ENCODE results near the gene CHMP1A.

CHMP1A gene

DNA sequence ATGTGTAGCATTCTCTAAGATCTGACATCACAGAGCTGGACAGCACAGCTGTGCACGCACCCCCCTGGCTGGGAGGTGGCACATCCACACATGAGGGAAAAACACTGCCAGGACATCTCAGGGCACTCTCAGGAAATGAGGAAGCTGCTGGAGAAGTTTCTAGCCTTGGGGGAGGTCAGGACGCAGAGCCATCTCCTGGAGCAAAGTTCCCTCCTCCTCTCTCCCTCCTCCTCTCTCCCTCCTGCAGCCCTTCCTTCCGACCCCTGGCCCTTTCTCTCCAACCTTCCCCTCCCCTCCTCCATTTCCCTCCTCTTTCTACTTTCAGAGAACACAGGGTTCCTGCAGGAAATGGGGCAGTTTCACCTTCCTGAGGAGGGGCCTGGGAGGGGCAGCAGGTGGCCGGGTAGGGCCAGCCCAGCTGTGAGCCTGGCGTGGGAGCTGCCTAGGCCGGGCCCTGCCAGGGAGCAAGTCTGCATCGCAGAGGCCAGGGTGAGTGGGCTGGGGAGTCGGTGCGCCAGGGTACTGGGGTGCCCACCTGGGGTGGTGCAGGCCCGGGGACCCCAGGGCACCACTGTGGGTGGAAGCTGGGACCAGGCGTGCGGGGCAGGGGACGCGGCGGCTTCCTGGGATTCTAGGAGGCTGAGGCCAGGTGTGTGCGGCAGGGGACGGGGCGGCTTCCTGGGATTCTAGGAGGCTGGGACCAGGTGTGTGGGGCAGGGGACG, 44.1 kb downstream of the CHMP1A start, which contains the start of gene DPEP1:
DPEP1 (plus strand) TSS at position 412 of the 723 bp plus-strand sequence. CDS start 16,769 bp downstream, outside the sequence.
- TF ChIP-seq, protein P1, sequence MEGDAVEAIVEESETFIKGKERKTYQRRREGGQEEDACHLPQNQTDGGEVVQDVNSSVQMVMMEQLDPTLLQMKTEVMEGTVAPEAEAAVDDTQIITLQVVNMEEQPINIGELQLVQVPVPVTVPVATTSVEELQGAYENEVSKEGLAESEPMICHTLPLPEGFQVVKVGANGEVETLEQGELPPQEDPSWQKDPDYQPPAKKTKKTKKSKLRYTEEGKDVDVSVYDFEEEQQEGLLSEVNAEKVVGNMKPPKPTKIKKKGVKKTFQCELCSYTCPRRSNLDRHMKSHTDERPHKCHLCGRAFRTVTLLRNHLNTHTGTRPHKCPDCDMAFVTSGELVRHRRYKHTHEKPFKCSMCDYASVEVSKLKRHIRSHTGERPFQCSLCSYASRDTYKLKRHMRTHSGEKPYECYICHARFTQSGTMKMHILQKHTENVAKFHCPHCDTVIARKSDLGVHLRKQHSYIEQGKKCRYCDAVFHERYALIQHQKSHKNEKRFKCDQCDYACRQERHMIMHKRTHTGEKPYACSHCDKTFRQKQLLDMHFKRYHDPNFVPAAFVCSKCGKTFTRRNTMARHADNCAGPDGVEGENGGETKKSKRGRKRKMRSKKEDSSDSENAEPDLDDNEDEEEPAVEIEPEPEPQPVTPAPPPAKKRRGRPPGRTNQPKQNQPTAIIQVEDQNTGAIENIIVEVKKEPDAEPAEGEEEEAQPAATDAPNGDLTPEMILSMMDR (IDR thresholded peaks at IDR 0.05; ENCODE audit: borderline replicate concordance, control extremely low read depth, extremely low read depth, insufficient read depth, missing control alignments) = no peak
- in situ Hi-C loops (cut with MboI; ENCODE audit: low sequenced_read_pairs, unreplicated experiment) = no loop called here
- no peak for DNase-seq (ENCODE audit: low spot score)

DNA sequence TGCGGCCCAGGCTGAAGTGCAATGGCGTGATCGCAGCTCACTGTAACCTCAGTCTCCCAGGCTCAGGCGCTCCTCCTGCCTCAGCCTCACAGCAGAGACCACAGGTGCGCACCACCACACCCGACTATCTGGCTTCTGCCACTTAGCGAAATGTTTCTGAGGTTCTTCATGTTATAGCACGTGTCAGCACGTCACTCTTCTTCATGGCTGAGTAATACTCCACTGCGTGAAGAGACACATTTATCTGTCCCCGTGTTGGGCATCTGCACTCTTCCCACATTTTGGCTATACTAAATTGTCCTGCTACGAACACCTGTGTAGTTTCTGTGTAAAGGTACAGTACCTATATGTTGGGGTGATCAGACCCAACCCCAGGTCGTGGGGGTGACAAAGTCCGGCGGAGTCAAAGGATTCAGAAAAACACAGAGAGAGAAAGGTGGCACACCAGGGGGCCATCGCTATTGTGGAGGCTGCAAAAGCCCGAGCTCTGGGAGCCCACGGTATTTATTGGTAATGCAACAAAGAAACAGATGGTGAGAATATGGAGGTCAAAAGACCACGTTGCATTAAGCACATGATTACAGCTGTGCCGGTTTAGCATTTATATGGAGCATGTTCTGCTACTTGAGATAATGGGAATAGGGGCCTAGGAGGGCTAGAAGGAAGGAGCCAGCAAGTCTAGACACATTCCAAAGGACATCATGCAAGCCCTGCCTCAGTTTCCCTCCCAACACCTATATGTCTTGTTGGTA, 44.9 kb downstream of the CHMP1A start:
- in situ Hi-C loops (cut with MboI; ENCODE audit: low sequenced_read_pairs, unreplicated experiment) = no loop called here
- DNase-seq (ENCODE audit: low spot score) = no peak
- TF ChIP-seq, protein P1 (IDR thresholded peaks at IDR 0.05; ENCODE audit: borderline replicate concordance, control extremely low read depth, extremely low read depth, insufficient read depth, missing control alignments) = no peak

DNA sequence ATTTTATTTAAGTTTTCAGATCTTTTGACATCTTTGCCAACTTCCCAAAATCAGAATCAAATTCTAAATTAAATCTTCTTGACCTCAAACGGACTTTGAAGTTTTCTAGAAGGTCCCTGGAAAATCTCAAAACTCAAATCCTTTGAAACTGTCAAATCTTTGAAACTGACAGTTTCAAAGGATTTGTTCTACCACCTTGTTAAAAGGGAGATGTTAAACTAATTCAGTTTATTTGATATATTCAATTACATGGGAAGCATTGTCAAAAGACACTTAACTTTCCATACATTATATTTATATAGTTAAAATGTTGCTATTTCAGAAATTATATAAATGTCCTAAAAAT, 47.4 kb downstream of the CHMP1A start:
- TF ChIP-seq, protein P1 (IDR thresholded peaks at IDR 0.05; ENCODE audit: borderline replicate concordance, control extremely low read depth, extremely low read depth, insufficient read depth, missing control alignments) = no peak
- DNase-seq (ENCODE audit: low spot score) = no peak
- in situ Hi-C loops (cut with MboI; ENCODE audit: low sequenced_read_pairs, unreplicated experiment) = no loop called here

DNA sequence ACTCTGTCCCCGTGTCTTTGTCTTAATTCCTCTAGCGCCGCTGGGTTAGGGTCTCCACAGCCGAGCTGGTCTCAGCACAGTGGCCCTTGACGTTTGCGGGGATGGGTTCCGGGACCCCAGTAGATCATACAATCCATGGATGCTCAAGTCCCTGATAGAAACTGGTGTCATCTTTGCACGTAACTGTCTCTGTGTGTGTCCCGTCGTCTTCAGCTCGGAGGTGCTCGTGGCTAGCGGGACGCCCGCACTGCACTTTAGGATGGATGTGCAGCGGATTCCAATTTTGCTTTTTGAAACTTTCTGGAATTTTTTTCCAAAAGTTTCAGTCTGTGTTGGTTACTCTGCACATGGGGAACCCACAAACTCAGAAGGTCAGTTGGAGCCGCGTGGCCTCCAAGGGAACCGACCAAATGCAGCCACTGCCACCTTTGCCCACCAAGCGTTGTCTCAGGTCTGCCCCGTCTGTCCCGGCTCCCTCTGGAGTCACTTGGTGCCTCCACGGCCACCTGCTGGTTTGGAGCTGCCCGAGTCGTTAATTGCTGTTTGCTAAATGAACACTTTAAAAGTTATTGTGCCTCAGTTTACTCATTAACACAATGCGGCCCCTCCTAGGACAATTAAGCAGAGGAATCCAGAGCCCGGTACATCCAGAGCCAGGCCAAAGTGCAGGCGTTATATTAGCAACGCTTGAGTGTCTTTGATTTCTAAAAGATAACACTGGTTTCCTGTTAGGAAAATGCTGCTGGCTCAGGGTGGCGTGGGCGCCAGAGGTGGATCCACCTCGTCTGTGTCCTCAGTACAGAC, 49.4 kb downstream of the CHMP1A start:
- TF ChIP-seq, protein P1 (IDR thresholded peaks at IDR 0.05; ENCODE audit: borderline replicate concordance, control extremely low read depth, extremely low read depth, insufficient read depth, missing control alignments) = no peak

DNA sequence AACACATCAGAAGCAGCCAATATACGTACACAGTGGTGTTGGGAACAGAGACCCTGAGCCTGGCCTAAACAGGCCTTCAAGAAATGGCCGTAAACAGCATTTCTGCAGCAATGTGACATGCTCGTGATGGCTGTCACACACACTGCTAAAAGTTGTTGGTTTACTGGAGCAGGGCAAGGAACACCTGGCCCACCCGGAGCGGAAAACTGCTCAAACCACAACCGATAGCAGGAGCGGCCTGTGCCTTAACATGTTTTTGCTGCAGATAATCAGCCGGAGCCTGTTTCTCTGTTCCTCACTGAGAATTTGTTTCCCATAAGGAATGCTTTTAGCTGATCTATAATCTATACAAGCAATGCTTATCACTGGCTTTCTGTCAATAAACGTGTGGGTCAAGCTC, 50.1 kb downstream of the CHMP1A start:
- in situ Hi-C loops (cut with MboI; ENCODE audit: low sequenced_read_pairs, unreplicated experiment) = no loop called here
- DNase-seq (ENCODE audit: low spot score) = no peak
- TF ChIP-seq, protein P1 (IDR thresholded peaks at IDR 0.05; ENCODE audit: borderline replicate concordance, control extremely low read depth, extremely low read depth, insufficient read depth, missing control alignments) = no peak

More for the DNA sequence above, 49.4 kb downstream of the CHMP1A start:
- in situ Hi-C loops (cut with MboI; ENCODE audit: low sequenced_read_pairs, unreplicated experiment) = no loop called here
- DNase-seq (ENCODE audit: low spot score) = no peak

DNA sequence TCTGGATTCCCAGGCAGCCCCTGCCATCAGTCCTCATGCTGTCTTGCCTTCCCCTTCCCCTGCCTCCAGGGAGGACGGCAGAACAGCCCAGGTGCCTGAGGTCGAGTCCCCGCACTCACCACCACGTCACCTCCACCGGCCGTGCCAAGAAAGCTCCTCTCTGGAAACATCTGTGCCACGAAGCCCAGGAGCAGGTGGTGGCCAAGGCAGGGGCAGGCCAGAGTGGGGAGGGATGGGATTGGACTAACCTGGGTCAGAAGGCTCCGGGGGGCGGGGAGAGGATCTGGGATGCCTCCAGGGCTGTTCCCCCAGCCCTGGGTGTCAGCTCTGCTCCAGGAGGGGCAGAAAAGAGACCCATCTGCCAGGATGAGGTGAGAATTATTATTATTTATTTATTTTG, 51.5 kb downstream of the CHMP1A start:
- no peak for DNase-seq (ENCODE audit: low spot score)
- TF ChIP-seq, protein P1 (IDR thresholded peaks at IDR 0.05; ENCODE audit: borderline replicate concordance, control extremely low read depth, extremely low read depth, insufficient read depth, missing control alignments) = no peak
- in situ Hi-C loops (cut with MboI; ENCODE audit: low sequenced_read_pairs, unreplicated experiment) = no loop called here
